COLO829 (cell line): Measurements from ENCODE around the gene CEP170.

Experiments
- DNase-seq: peaks from one replicate; pipeline ENCODE4 v3.0.0; 2012; ENCODE audit warnings: low spot score

CEP170 gene

GRCh38 chr1:243267914-243268653, 13.0 kb upstream of the CEP170 start:
- peak; percentile 84 for DNase-seq

- DNase-seq, result no peak
Observed at GRCh38 chr1:243267471-243267880, 12.4 kb upstream of the CEP170 start.

- no peak for DNase-seq
Observed at GRCh38 chr1:243266231-243266630, 11.2 kb upstream of the CEP170 start.

DNA sequence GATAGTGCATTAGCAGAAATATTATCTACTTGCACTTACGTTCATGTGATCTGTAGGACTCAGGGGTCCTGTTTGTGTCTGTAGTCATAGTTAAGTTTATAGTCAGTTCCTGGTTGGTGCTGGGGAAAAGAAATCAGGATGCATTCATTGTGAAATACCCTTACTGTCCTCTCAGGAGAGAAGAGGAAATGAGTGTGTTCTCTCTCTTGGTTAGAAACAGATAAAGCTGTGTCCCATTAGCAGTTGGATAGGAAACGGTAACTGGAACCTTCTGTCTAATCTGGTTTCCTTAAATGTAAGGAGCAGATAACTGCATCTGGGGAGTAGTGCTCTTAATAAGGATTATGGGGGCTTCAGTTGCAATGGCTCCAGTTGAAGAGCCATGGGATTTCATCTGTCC, 9.6 kb upstream of the CEP170 start:
- DNase-seq, result no peak

GRCh38 chr1:243261390-243261789, 6.3 kb upstream of the CEP170 start:
- no peak for DNase-seq

DNA sequence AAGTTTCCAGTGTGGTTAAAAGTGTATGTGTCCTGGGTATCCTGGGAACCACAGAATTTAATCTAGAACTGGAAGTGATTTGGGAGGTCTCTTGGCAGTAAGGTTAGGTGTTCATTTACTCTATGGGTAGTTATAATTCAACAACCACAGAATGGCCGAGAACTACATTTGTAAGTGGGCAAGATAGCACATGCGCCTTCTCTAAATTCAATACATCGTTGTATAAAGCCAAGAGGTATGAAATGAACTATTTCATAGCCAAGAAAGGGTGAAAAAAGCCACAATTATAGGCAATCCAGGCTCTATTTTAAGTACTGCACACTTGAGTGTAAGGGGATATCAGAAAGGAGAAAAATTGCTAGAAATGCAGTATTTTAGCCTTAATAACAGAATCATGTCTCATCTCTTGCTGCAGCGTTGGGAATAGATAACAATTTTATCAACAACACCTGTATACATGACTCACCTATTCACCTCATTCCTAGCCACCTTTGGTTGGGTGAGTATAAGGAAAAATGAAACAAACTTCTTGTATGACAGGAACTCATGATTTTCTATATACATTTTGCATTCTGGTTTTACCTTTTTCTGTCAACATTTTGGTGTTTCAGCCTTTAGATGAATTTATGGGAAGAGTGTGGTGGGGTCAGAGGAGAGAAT, 5.3 kb upstream of the CEP170 start:
- DNase-seq, result no peak

DNA sequence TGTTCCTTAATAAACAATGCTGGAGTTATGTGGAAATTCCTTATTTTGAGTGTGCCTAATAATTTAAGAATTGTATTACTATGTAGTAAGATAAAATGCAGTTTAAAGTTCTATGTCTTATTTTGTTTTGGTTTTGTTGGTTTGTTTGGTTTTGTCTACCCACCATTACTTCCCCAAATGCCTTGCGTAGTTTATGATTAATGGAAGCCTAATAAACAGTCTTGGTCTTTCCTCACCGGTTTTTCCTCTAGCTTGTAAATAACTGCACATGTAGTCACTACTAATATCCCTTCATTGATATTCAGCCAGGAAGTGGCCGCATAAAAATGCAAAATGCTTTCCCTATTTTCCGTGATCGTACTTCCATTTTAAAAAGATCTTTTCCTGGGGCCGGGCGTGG, 3.6 kb upstream of the CEP170 start:
- no peak for DNase-seq

GRCh38 chr1:243257189-243257588, 2.1 kb upstream of the CEP170 start:
- DNase-seq, result no peak

GRCh38 chr1:243256590-243256989, 1.5 kb upstream of the CEP170 start:
- DNase-seq, result no peak

- DNase-seq, result peak; percentile 97
Observed at GRCh38 chr1:243255791-243256512, 871 bp upstream of the CEP170 start, which contains the start of gene SDCCAG8. Gene SDCCAG8 (plus strand): TSS chr1:243256041. CDS start chr1:243256174, 133 bp downstream.

DNA sequence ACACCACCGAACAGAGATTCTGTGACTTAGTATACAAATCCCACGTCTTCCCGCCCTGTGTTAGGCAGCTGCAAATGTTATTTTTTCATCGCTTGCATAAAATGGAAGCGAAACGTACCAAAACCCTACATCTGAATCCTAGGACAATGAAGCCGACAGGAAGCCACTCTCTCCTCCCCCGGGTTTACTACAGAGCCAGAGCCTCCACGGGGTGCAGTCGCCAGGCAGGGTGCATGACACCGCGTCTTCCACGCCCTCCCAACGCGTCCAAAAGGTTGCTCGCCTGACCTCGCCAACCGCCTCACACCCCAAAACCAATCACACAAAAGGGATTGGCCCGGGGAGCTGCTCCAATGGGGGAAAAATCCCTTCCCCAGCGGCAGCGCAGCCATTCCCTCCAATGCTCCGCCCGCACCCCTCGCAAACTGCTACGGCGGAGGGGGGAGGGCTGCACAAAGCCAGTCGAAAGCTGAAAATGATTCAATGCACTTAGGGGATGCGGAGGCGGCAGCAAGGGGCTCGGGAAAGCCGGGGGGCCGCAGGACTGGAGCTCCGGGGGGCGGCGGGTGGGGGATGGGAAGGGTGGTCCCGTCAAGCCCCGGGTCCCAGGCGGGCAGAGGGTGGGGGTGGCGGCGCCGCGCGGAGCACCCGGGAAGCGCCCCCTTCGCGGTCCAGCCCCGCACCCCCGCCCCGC, 701 bp downstream of the CEP170 start:
- no peak for DNase-seq

DNA sequence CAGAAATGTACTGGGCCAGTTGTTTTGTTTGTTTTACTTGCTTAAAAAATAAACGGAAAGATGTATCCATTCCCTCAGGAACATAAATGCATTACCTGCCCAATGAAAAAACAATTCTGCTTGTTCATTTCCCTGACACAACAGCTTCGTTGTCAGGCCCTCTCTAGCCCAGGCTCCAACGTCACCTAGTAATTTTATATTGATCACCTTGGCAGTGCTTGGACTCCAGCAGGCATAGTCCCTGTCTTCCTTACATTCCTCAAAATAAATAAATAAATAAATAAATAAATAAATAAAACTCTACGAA, 1.2 kb downstream of the CEP170 start:
- DNase-seq, result no peak

- DNase-seq, result no peak
Observed at GRCh38 chr1:243253211-243253925, 1.7 kb downstream of the CEP170 start.

DNA sequence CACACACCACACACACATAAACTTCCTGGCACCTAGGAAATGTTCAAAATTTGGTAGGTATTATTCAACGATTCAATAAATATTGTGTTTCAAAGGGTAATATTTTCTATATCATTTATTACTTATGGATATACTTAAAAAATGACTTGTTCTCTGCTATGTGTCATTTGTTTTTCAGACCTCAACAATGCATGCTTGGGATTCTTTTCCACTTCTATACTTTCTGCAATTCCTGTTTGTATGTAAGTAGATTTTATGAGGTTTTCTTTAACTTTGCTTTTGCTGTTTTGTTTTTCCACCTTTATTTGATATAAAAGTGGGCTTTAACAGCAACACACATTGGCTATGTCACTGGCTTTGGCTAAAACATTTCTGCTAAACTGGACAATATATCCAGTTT, 3.5 kb downstream of the CEP170 start:
- DNase-seq, result no peak

GRCh38 chr1:243250102-243250501, 5.0 kb downstream of the CEP170 start:
- DNase-seq, result no peak

GRCh38 chr1:243249214-243249613, 5.9 kb downstream of the CEP170 start:
- DNase-seq, result no peak

GRCh38 chr1:243247901-243248300, 7.2 kb downstream of the CEP170 start:
- no peak for DNase-seq

DNA sequence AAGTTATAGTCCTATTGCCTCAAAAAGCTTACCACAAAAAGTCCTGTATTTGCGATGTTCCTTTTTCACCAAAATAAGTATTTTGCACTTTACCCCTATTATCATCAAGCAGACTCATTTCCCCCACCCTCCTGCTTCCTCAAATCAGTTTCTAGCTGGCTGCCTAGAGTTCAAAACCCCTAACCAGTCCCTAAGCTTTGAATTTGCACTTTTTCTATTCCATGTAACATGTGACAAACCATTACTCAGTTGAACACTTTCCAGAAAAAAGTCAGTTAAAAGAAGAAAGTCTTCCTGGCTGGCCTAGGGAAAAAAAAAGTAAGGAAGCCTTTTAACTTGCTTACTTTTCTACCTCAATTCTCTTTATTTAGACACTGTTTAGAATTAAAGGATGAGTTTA, 8.2 kb downstream of the CEP170 start:
- no peak for DNase-seq

DNA sequence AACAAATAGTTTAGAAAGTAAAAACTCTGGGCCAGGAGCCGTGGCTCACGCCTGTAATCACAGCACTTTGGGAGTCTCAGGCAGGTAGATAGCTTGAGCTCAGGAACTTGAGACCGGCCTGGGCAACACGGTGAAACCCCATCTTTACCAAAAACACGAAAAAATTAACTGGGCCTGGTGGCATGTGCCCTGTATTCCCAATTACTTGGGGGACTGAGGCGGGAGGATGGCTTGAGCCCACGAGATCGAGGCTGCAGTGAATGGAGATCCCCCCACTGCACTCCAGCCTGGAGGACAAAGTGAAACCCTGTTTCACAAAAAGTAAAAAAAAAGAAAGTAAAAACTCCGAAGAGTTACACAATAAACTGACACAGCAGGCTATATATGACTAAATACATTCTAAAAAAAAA, 10.6 kb downstream of the CEP170 start:
- no peak for DNase-seq

DNA sequence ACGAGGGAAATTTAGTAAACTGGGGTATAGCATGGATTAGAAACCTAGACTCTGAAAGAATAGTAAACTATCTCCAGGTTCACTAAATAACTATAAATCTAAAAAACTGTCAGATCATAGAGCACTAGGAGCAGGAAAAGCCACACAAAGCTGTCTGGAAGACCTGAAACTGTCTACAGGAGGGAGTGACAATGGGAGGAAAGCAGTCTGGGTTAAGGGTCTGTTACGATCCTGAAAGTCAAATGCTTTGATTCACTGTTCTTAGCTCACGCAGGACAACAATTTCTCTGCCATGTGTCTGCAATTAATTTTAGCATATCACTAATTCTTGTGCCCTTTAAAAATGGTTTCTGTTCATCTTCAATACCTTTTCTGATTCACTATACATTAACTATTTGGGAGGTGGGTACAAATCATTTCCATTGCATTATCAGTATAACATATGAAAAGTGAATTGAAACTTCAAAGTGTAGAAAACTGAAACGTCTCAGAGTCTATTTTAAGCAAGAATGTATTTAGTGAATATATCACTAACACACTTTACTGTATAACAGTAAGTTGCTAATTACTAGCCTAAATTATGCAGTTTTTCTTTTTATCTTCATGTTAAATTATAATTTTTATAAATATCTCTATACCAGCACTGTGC, 18.4 kb downstream of the CEP170 start:
- no peak for DNase-seq

DNA sequence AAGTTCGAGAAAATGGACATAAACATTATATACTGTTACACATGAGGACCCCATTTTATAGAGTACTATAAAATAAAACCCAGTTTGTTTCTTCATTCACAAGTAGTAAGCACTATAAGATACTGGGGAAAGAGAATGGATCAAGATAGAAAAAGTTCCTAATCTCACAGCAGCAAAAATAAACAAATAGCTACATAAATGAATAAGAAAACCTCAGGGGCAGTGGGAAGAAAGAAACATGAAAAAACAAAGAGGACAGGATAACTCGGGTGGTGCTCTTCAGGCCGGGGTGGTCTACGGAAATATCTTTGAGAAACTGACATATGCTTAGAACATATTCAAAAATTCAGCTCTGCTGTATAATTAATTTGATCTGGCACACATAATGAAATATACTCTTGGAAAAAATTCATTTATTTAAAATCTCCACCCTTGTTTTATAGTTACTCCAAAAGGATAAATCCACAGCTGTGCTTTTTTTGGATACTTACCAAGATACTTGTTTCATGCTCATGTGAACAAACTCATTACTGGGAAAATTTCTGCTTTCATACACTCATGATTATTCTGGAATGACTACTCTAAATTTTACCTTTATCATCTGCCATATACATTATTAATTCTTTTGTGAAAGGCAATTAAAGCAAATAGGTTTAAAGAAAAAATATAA, 20.0 kb downstream of the CEP170 start:
- no peak for DNase-seq
